KMS-11 (cell line): ENCODE results near the gene PIGU.

Experiments
- H2AFZ ChIP-seq: fragments of 200-600 bp; sonication (generic); 2 replicates; pipeline ENCODE4 v1.6.1; 2016; ENCODE audit warnings: antibody characterized with exemption, mixed run types, low read depth
- H3K27ac ChIP-seq: fragments of 200-600 bp; sonication (generic); 2 replicates; pipeline ENCODE4 v1.6.1; 2016; ENCODE audit warnings: mild to moderate bottlenecking, mixed run types
- H3K27me3 ChIP-seq: fragments of 200-600 bp; sonication (generic); 2 replicates; pipeline ENCODE4 v1.6.1; 2017; ENCODE audit warnings: mild to moderate bottlenecking, low read depth, mixed run types, moderate library complexity; ENCODE audit not compliant: insufficient read depth
- H3K36me3 ChIP-seq: fragments of 200-600 bp; sonication (generic); 2 replicates; pipeline ENCODE4 v1.6.1; 2017; ENCODE audit warnings: mild to moderate bottlenecking, mixed run types; ENCODE audit not compliant: insufficient read depth
- H3K4me1 ChIP-seq: fragments of 200-600 bp; sonication (generic); 2 replicates; pipeline ENCODE4 v1.6.1; 2016; ENCODE audit warnings: mild to moderate bottlenecking, low read depth, mixed run types; ENCODE audit not compliant: poor library complexity, severe bottlenecking
- H3K4me2 ChIP-seq: fragments of 200-600 bp; sonication (generic); 2 replicates; pipeline ENCODE4 v1.7.0; 2016; ENCODE audit warnings: mild to moderate bottlenecking, mixed run types
- H3K4me3 ChIP-seq: fragments of 200-600 bp; sonication (generic); IDR thresholded peaks from 2 replicates; pipeline ENCODE4 v1.6.1; 2017; ENCODE audit warnings: low read depth, low read length, mixed read lengths; ENCODE audit not compliant: insufficient read depth
- H3K79me2 ChIP-seq: fragments of 200-600 bp; sonication (generic); 2 replicates; pipeline ENCODE4 v1.6.1; 2016; ENCODE audit warnings: low read depth, mixed run types; ENCODE audit not compliant: insufficient read depth
- H3K9ac ChIP-seq: fragments of 200-600 bp; sonication (generic); 2 replicates; pipeline ENCODE4 v1.6.1; 2016; ENCODE audit warnings: mild to moderate bottlenecking, mixed run types
- H4K20me1 ChIP-seq: fragments of 200-600 bp; sonication (generic); 2 replicates; pipeline ENCODE4 v1.6.1; 2016; ENCODE audit warnings: mild to moderate bottlenecking, mixed run types; ENCODE audit not compliant: insufficient read depth
- TF ChIP-seq, protein P1 (sequence below): fragments of 200-600 bp; sonication (generic); conservative IDR thresholded peaks from 2 replicates; pipeline ENCODE4 v1.6.1; 2017; ENCODE audit warnings: low read depth, mild to moderate bottlenecking, antibody characterized with exemption, low read length, moderate library complexity, mixed read lengths

PIGU gene

DNA sequence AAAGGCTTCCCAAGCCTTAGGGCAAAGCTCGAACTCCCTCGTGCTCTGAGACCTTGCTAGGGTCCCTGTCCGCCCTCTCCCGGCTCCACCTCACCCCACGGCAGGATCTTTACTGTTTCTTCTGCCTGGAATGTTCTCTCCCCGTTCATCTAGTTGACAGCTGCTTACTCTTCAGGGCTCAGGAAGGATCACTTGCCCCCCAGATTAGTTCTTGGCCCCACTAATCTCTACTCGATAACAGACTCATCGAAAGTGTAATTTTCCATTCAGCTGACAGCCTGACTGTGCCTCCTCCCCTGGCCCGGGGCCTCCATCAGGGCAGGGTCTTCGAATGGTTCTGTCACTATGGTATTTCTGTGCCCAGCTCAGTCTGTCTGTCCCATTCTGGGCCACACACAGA, 115.2 kb downstream of the PIGU start:
- Histone ChIP-seq H3K4me2 (no peak overlapping the region), H3K9ac (no peak overlapping the region), H3K27ac (no peak overlapping the region), H3K4me3 (no peak overlapping the region), H2AFZ (no peak overlapping the region), H3K27me3 (no peaks in the 10 kb centered on the region), H3K36me3 (no peaks in the 10 kb centered on the region), H4K20me1 (no peaks in the 10 kb centered on the region), H3K79me2 (no peaks in the 10 kb centered on the region), H3K4me1 (peaks cover 11% of the 10 kb centered on the region)
- TF ChIP-seq, protein P1, sequence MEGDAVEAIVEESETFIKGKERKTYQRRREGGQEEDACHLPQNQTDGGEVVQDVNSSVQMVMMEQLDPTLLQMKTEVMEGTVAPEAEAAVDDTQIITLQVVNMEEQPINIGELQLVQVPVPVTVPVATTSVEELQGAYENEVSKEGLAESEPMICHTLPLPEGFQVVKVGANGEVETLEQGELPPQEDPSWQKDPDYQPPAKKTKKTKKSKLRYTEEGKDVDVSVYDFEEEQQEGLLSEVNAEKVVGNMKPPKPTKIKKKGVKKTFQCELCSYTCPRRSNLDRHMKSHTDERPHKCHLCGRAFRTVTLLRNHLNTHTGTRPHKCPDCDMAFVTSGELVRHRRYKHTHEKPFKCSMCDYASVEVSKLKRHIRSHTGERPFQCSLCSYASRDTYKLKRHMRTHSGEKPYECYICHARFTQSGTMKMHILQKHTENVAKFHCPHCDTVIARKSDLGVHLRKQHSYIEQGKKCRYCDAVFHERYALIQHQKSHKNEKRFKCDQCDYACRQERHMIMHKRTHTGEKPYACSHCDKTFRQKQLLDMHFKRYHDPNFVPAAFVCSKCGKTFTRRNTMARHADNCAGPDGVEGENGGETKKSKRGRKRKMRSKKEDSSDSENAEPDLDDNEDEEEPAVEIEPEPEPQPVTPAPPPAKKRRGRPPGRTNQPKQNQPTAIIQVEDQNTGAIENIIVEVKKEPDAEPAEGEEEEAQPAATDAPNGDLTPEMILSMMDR, result no peak

GRCh38 chr20:34560614-34561013, 116.3 kb downstream of the PIGU start:
- Histone ChIP-seq H2AFZ (no peak overlapping the region), H3K4me3 (no peak overlapping the region), H3K79me2 (no peaks in the 10 kb centered on the region), H3K9ac (no peak overlapping the region), H3K4me2 (no peak overlapping the region), H3K4me1 (peaks cover 11% of the 10 kb centered on the region), H4K20me1 (no peaks in the 10 kb centered on the region), H3K27me3 (no peaks in the 10 kb centered on the region), H3K36me3 (no peaks in the 10 kb centered on the region), H3K27ac (no peak overlapping the region)
- TF ChIP-seq, protein P1, result no peak

DNA sequence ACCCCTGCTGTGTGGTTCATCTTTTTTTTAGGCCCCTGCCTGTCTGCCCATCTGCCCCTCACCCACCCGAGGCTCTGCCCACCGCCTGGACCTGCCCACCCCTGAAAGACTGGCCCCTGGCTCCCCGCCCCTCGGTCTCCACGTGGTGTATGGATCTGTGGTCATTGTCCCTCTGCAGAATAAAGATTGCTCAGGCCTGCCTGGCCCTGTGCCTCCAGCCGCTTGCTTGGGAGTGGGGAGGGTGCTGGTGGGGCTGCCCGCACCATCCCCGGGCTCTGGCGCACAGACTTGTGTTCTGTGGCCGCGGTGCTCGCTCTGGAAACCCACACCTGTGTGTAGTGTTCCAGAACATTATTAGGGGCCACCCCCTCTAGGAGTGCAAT, 116.8 kb downstream of the PIGU start:
- TF ChIP-seq, protein P1, result no peak
- Histone ChIP-seq H3K27ac (no peak overlapping the region), H3K36me3 (no peaks in the 10 kb centered on the region)

DNA sequence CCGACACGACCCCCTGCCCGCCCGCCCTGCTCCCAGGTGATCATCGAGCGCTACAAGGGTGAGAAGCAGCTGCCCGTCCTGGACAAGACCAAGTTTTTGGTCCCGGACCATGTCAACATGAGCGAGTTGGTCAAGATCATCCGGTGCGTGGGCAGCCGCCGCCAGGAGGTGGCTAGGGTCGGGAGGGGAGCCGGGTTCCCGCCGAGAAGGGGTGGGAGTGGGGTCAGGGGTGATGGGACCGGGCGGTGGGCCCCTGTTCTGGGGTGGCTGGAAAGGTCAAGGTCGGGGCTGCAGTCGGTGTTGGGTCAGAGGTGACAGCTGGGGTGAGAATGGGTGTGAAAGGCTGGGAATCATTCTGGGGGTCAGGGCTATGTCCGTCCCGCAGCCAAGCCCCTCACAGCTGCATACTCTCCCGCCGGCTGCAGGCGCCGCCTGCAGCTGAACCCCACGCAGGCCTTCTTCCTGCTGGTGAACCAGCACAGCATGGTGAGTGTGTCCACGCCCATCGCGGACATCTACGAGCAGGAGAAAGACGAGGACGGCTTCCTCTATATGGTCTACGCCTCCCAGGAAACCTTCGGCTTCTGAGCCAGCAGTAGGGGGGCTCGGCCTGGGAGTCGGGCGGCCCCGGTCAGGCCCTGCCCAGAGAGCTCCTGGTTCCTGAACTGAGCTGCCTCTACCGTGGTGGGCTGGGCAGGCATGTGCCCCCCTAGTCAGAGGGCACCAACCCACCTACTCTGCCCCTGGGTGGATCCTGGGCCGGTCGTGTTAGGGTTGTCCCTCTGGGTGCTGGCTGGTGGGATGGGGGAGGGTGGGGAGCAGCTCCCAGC, 117.4 kb downstream of the PIGU start:
- no peak overlapping the region for H3K4me2 ChIP-seq
- H3K27me3 ChIP-seq, result no peaks in the 10 kb centered on the region
- H4K20me1 ChIP-seq, result no peaks in the 10 kb centered on the region
- no peak overlapping the region for H3K27ac ChIP-seq
- no peak overlapping the region for H3K4me3 ChIP-seq
- peaks cover 4% of the 10 kb centered on the region for H3K4me1 ChIP-seq
- no peaks in the 10 kb centered on the region for H3K79me2 ChIP-seq
- no peak overlapping the region for H3K9ac ChIP-seq
- TF ChIP-seq, protein P1, result no peak
- no peak overlapping the region for H2AFZ ChIP-seq
- H3K36me3 ChIP-seq, result no peaks in the 10 kb centered on the region

More for the DNA sequence above, 116.8 kb downstream of the PIGU start:
- Histone ChIP-seq H3K9ac (no peak overlapping the region), H3K27me3 (no peaks in the 10 kb centered on the region), H3K4me1 (peaks cover 10% of the 10 kb centered on the region), H4K20me1 (no peaks in the 10 kb centered on the region), H3K79me2 (no peaks in the 10 kb centered on the region), H3K4me2 (no peak overlapping the region), H3K4me3 (no peak overlapping the region), H2AFZ (no peak overlapping the region)
